Astrocyte (in vitro differentiated cells and primary cell): ENCODE results near the gene CTH. TPM values are rescaled to one million over a fixed set of nuclear protein-coding genes. Genes with fewer than 3 reads are reported as not detected.

Source experiments
- DNase-seq: peaks from one replicate; pipeline ENCODE4 v3.0.0-alpha.2; 2010; ENCODE audit warnings: low read depth
- FAIRE-seq: peaks from 2 replicates; lab custom pipeline; 2011; peaks lifted over from hg19 to GRCh38; lab: Jason Lieb, UNC
- H2AFZ ChIP-seq: 2 replicates; pipeline ENCODE4 v1.6.0; 2012; ENCODE audit warnings: low read depth, low read length, inconsistent platforms
- H3K27ac ChIP-seq: 2 replicates; pipeline ENCODE4 v1.5.1; 2011; ENCODE audit warnings: low read depth, low read length, inconsistent platforms
- H3K27me3 ChIP-seq: 2 replicates; pipeline ENCODE4 v1.6.0; 2011; ENCODE audit warnings: low read length, inconsistent platforms; ENCODE audit not compliant: insufficient read depth
- H3K36me3 ChIP-seq: 2 replicates; pipeline ENCODE4 v1.5.1; 2011; ENCODE audit warnings: low read length, inconsistent platforms; ENCODE audit not compliant: insufficient read depth
- H3K4me1 ChIP-seq: 2 replicates; pipeline ENCODE4 v1.5.1; 2011; ENCODE audit warnings: low read length, inconsistent platforms; ENCODE audit not compliant: insufficient read depth
- H3K4me2 ChIP-seq: 2 replicates; pipeline ENCODE4 v1.6.0; 2012; ENCODE audit warnings: low read length, inconsistent platforms
- H3K4me3 ChIP-seq: 2 replicates; pipeline ENCODE4 v1.5.1; 2011; ENCODE audit warnings: low read depth, mild to moderate bottlenecking, low read length, inconsistent platforms; ENCODE audit not compliant: insufficient read depth
- H3K79me2 ChIP-seq: 2 replicates; pipeline ENCODE4 v1.6.0; 2012; ENCODE audit warnings: mild to moderate bottlenecking, low read length, inconsistent platforms; ENCODE audit not compliant: insufficient read depth
- H3K9ac ChIP-seq: 2 replicates; pipeline ENCODE4 v1.6.0; 2012; ENCODE audit warnings: mild to moderate bottlenecking, low read length, inconsistent platforms
- H3K9me3 ChIP-seq: 2 replicates; pipeline ENCODE4 v1.5.1; 2012; ENCODE audit warnings: low read depth, mild to moderate bottlenecking, low read length, inconsistent platforms; ENCODE audit not compliant: insufficient read depth
- H4K20me1 ChIP-seq: 2 replicates; pipeline ENCODE4 v1.6.0; 2012; ENCODE audit warnings: low read length, inconsistent platforms; ENCODE audit not compliant: insufficient read depth
- H3K27ac Mint-ChIP-seq: one replicate; pipeline ENCODE4 v1.8.0; 2021; ENCODE audit warnings: mild to moderate bottlenecking, mixed read lengths; ENCODE audit not compliant: unreplicated experiment
- H3K27me3 Mint-ChIP-seq: one replicate; pipeline ENCODE4 v1.8.0; 2021; ENCODE audit warnings: low read depth, mixed read lengths; ENCODE audit not compliant: unreplicated experiment
- H3K36me3 Mint-ChIP-seq: one replicate; pipeline ENCODE4 v1.8.0; 2021; ENCODE audit warnings: low read depth, mixed read lengths; ENCODE audit not compliant: unreplicated experiment
- H3K4me1 Mint-ChIP-seq: one replicate; pipeline ENCODE4 v1.8.0; 2021; ENCODE audit warnings: low read depth, mixed read lengths; ENCODE audit not compliant: unreplicated experiment
- H3K4me3 Mint-ChIP-seq: one replicate; pipeline ENCODE4 v1.8.0; 2021; ENCODE audit warnings: mild to moderate bottlenecking, moderate library complexity, mixed read lengths; ENCODE audit not compliant: unreplicated experiment
- H3K9me3 Mint-ChIP-seq: one replicate; pipeline ENCODE4 v1.8.0; 2021; ENCODE audit warnings: mild to moderate bottlenecking, mixed read lengths; ENCODE audit not compliant: unreplicated experiment
- EZH2 ChIP-seq: IDR thresholded peaks from 2 replicates; pipeline ENCODE4 v1.6.1; 2012; ENCODE audit warnings: mild to moderate bottlenecking, low read length, inconsistent platforms; ENCODE audit not compliant: insufficient read depth
- total RNA-seq: library from RNA; stranded (reverse); gene quantifications from 2 replicates; pipeline ENCODE4 v1.2.1, GENCODE V29; 2021
- TF ChIP-seq, protein P1 (sequence below): IDR thresholded peaks from 2 replicates; pipeline ENCODE4 v1.5.1; 2011; ENCODE audit warnings: low read depth, mild to moderate bottlenecking, inconsistent platforms, low read length, moderate library complexity; ENCODE audit not compliant: insufficient read depth

Gene CTH
- total RNA-seq, 1 donor from 2014 or later, result 23.7 TPM

DNA sequence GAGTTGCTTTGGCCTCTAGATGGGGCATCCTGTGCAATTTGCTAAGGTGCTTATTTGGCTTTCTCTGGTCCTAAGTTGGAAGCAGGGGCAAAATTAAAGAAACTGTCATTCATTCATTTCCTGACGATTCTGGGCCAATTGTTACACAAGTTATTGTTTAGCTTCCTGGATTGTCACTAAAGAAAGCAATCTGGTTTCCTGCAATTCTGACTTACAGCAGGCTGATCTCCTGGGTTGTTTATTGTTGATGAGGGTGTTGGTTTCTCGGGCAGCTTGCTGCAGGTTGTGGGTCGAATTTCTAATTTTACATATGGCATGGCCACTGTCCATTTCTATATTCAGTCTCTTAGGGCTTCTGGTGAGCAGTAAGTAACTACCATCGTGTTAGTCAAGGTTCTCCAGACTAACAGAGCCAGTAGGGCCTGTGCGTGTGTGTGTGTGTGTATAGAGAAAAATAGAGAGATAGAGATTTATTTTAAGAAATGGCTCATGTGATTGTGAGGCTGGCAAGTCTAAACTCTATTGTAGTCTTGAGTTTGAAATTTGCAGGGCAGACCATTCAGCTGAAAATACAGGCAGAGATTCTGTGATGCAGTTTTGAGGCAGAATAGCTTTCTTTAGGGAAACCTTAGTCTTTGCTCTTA lies 30.4 kb downstream of the CTH start:
- Histone ChIP-seq H3K4me1 (no peaks in the 10 kb centered on the region), H3K36me3 (no peaks in the 10 kb centered on the region), H3K9me3 (no peaks in the 10 kb centered on the region), H3K9ac (no peak overlapping the region), H4K20me1 (no peaks in the 10 kb centered on the region), H2AFZ (no peak overlapping the region), H3K27me3 (no peaks in the 10 kb centered on the region), H3K79me2 (no peaks in the 10 kb centered on the region), H3K4me3 (no peak overlapping the region), H3K4me2 (no peak overlapping the region), H3K27ac (no peak overlapping the region)
- Mint-ChIP-seq H3K27ac (no peak overlapping the region), H3K36me3 (peaks cover 2% of the 10 kb centered on the region), H3K9me3 (no peaks in the 10 kb centered on the region), H3K27me3 (no peaks in the 10 kb centered on the region), H3K4me3 (no peak overlapping the region), H3K4me1 (peaks cover 6% of the 10 kb centered on the region)
- no peak for DNase-seq
- TF ChIP-seq, protein P1, sequence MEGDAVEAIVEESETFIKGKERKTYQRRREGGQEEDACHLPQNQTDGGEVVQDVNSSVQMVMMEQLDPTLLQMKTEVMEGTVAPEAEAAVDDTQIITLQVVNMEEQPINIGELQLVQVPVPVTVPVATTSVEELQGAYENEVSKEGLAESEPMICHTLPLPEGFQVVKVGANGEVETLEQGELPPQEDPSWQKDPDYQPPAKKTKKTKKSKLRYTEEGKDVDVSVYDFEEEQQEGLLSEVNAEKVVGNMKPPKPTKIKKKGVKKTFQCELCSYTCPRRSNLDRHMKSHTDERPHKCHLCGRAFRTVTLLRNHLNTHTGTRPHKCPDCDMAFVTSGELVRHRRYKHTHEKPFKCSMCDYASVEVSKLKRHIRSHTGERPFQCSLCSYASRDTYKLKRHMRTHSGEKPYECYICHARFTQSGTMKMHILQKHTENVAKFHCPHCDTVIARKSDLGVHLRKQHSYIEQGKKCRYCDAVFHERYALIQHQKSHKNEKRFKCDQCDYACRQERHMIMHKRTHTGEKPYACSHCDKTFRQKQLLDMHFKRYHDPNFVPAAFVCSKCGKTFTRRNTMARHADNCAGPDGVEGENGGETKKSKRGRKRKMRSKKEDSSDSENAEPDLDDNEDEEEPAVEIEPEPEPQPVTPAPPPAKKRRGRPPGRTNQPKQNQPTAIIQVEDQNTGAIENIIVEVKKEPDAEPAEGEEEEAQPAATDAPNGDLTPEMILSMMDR, result no peak
- TF ChIP-seq EZH2, result no peak
- no peak for FAIRE-seq

DNA sequence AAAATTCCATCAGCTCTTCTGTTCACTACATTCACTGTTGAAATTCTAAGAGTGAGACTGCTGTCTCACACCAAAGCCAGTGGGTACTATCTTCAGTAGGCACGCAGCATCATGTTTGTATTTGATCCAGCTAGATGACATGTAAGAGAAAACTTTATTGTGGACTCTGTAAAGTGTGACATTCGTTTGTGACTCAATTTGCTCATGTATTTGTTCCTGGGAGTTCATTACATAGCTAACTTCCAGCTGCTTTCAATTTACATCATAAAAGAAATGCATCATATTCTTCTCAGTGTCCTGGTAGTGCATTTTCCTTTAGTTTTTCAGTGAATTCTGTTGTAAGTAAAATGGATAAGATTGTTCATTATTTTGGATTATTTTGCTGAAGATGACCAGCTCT lies 31.4 kb downstream of the CTH start:
- no peak overlapping the region for H3K4me3 Mint-ChIP-seq
- Histone ChIP-seq H3K27ac (no peak overlapping the region), H3K27me3 (no peaks in the 10 kb centered on the region), H4K20me1 (no peaks in the 10 kb centered on the region), H3K4me3 (no peak overlapping the region), H3K9me3 (no peaks in the 10 kb centered on the region), H3K9ac (no peak overlapping the region), H2AFZ (no peak overlapping the region), H3K79me2 (no peaks in the 10 kb centered on the region), H3K4me2 (no peak overlapping the region), H3K36me3 (no peaks in the 10 kb centered on the region), H3K4me1 (no peaks in the 10 kb centered on the region)
- no peak for FAIRE-seq
- H3K27me3 Mint-ChIP-seq, result no peaks in the 10 kb centered on the region
- DNase-seq, result no peak
- peaks cover 5% of the 10 kb centered on the region for H3K36me3 Mint-ChIP-seq
- H3K9me3 Mint-ChIP-seq, result no peaks in the 10 kb centered on the region
- TF ChIP-seq, protein P1, result no peak
- no peak for TF ChIP-seq EZH2
- no peak overlapping the region for H3K27ac Mint-ChIP-seq
- H3K4me1 Mint-ChIP-seq, result peaks cover 6% of the 10 kb centered on the region

DNA sequence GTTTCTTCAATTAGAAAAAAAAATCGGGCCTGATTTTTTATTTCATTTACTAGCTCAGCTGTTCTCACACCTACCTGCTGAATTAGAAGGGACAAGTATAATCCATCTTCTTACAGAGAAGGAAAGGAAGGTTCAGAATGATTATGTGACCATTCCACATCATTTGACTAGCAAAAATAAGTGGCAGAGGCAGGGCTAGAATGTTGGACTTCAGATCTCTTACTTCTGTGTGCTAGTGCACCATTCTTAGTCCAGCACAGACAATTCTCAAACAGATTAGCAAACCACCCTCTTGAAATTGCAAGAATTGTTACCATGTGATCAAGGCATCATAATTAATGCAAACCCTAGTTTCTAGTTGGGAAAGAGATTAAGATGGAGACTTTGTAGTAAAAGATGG lies 32.7 kb downstream of the CTH start:
- Histone ChIP-seq H3K4me1 (no peaks in the 10 kb centered on the region), H3K9me3 (no peaks in the 10 kb centered on the region), H3K36me3 (no peaks in the 10 kb centered on the region), H3K27ac (no peak overlapping the region), H3K27me3 (no peaks in the 10 kb centered on the region), H3K4me2 (no peak overlapping the region), H3K4me3 (no peak overlapping the region), H3K79me2 (no peaks in the 10 kb centered on the region), H3K9ac (no peak overlapping the region), H4K20me1 (no peaks in the 10 kb centered on the region), H2AFZ (no peak overlapping the region)
- FAIRE-seq (no peak), DNase-seq (no peak)
- Mint-ChIP-seq H3K36me3 (peaks cover 5% of the 10 kb centered on the region), H3K27me3 (no peaks in the 10 kb centered on the region), H3K27ac (no peak overlapping the region), H3K4me1 (peaks cover 2% of the 10 kb centered on the region), H3K9me3 (no peaks in the 10 kb centered on the region), H3K4me3 (no peak overlapping the region)
- TF ChIP-seq, protein P1, result no peak
- TF ChIP-seq EZH2, result no peak
